Sigmoid colon (tissue), 4 donors: Measurements from ENCODE around the gene SORCS2.

Experiments used
- CTCF ChIP-seq, 4 experiments: fragments of 450-650 bp in 3 of 4; fragments of 200-600 bp in 1 of 4; IDR thresholded peaks; one replicate each; pipeline ENCODE4 v1.5.1; 2016 to 2019; ENCODE audit warnings: antibody characterized with exemption in 4 of 4, mild to moderate bottlenecking in 3 of 4, moderate library complexity in 2 of 4
- EP300 ChIP-seq, 4 donors: sonication (generic); formaldehyde crosslinking; IDR thresholded peaks; one replicate each; pipeline ENCODE4 v1.6.1; 2017; ENCODE audit warnings: antibody characterized with exemption in 4 of 4
- POLR2A ChIP-seq, 2 donors: fragments of 450-650 bp; IDR thresholded peaks; one replicate each; pipeline ENCODE4 v1.6.1; 2016; ENCODE audit warnings: antibody characterized with exemption in 2 of 2, mild to moderate bottlenecking in 2 of 2, moderate library complexity in 2 of 2
- POLR2AphosphoS5 ChIP-seq, 4 donors: sonication (generic); formaldehyde crosslinking; IDR thresholded peaks; one replicate each; pipeline ENCODE4 v1.6.1; 2017; ENCODE audit warnings: antibody characterized with exemption in 4 of 4

- TF ChIP-seq POLR2AphosphoS5 (IDR thresholded peaks at IDR 0.05) (no peak), CTCF (IDR thresholded peaks at IDR 0.05) (no peak), POLR2A (IDR thresholded peaks at IDR 0.05) (no peak), EP300 (IDR thresholded peaks at IDR 0.05) (no peak)
Observed at GRCh38 chr4:7755561-7755960, 563.2 kb downstream of the SORCS2 start.
